BJ (cell line): ENCODE measurements around the gene CACNA2D3. TPM values are rescaled to one million over a fixed set of nuclear protein-coding genes. Genes with fewer than 3 reads are reported as not detected.

Experiments
- CTCF ChIA-PET: fragments of 350-600 bp; formaldehyde crosslinking; extraction: SDS; loops from one replicate; lab custom pipeline; 2021; ENCODE audit warnings: antibody characterized with exemption, inconsistent platforms; lab: Yijun Ruan, JAX
- POLR2A ChIA-PET: fragments of 300-600 bp; sonication (Branson Sonifier 250); formaldehyde crosslinking; extraction: SDS; loops from one replicate; lab custom pipeline; 2021; ENCODE audit warnings: antibody characterized with exemption; lab: Charles Lee
- DNase-seq: peaks from one replicate; pipeline ENCODE4 v3.0.0-alpha.2; 2011; ENCODE audit warnings: low read depth
- H3K27me3 ChIP-seq: 2 replicates; pipeline ENCODE4 v1.6.0; 2011; ENCODE audit warnings: low read length; ENCODE audit not compliant: control insufficient read depth, insufficient read depth
- H3K36me3 ChIP-seq: 2 replicates; pipeline ENCODE4 v1.5.1; 2011; ENCODE audit warnings: low read length; ENCODE audit not compliant: control insufficient read depth, insufficient read depth
- H3K4me3 ChIP-seq: 2 replicates; pipeline ENCODE4 v1.5.1; 2011; ENCODE audit warnings: low read depth, mild to moderate bottlenecking, control low read depth, low read length
- CTCF ChIP-seq: IDR thresholded peaks from 2 replicates; pipeline ENCODE4 v1.5.1; 2011; ENCODE audit warnings: low read depth, mild to moderate bottlenecking, control low read depth, inconsistent platforms, low read length, moderate library complexity; ENCODE audit not compliant: insufficient read depth
- polyA plus RNA-seq: library from polyadenylated mRNA; depleted of rRNA; stranded (reverse); fragments of >200 nt; gene quantifications from 2 replicates; pipeline ENCODE4 v1.2.3, GENCODE V29; 2011; rRNA removed

CACNA2D3 gene
- polyA plus RNA-seq, 1 experiment: 0.56 TPM

GRCh38 chr3:55118451-55118850 lies 996.1 kb downstream of the CACNA2D3 start:
- no peaks in the 10 kb centered on the region for H3K36me3 ChIP-seq
- no peaks in the 10 kb centered on the region for H3K27me3 ChIP-seq
- ChIA-PET CTCF (interaction anchor here (0.7 kb wide), 1 partner anchor 602 kb away, joined by 3 read pairs; no protein-coding TSS in a partner anchor), POLR2A (no interaction called here)
- no peak overlapping the region for H3K4me3 ChIP-seq
- no peak for DNase-seq
- no peak for TF ChIP-seq CTCF

- DNase-seq: no peak
- ChIA-PET CTCF (no interaction called here), POLR2A (no interaction called here)
- no peaks in the 10 kb centered on the region for H3K36me3 ChIP-seq
- TF ChIP-seq CTCF: no peak
- no peaks in the 10 kb centered on the region for H3K27me3 ChIP-seq
- H3K4me3 ChIP-seq: no peak overlapping the region
Measured at GRCh38 chr3:55119268-55119667, 996.9 kb downstream of the CACNA2D3 start.

- no peak for DNase-seq
- ChIA-PET POLR2A (no interaction called here), CTCF (interaction anchor here (0.6 kb wide), 1 partner anchor 284 kb away, joined by 3 read pairs; no protein-coding TSS in a partner anchor)
- no peak for TF ChIP-seq CTCF
- H3K27me3 ChIP-seq: peaks cover 1% of the 10 kb centered on the region
- no peak overlapping the region for H3K4me3 ChIP-seq
- H3K36me3 ChIP-seq: no peaks in the 10 kb centered on the region
Measured at GRCh38 chr3:55122312-55122711, 1000.0 kb downstream of the CACNA2D3 start.

Other genes with a start within 250 kb of the CACNA2D3 start
- 33.0 and 36.8 TPM in 2 replicates for gene ACTR8, start 240.4 kb upstream of the CACNA2D3 start, polyA plus RNA-seq
- 20.3 and 37.0 TPM in 2 replicates for gene SELENOK, start 230.7 kb upstream of the CACNA2D3 start, polyA plus RNA-seq